ENCODE measurements around the gene TMEM253.

DNA sequence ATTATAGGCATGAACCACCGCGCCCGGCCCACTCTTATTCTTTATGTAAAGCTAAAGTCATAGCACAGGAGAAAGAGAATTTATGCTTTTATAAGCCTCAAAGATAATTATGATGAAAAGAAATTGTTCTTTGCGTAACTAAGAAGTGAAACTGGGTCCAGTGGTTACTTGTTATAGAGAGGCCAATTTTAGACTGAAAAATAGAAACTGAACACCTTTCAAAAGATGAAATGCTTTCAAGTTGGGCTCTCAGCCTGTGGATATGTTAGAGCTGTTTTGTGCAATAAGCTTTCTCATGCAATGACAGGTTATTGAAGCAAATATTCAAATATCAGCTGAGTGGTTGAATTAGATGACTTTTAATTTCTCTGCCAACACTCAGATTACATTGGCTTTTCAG is 7.9 kb downstream of the TMEM253 start:
- TF ChIP-seq, protein P1, sequence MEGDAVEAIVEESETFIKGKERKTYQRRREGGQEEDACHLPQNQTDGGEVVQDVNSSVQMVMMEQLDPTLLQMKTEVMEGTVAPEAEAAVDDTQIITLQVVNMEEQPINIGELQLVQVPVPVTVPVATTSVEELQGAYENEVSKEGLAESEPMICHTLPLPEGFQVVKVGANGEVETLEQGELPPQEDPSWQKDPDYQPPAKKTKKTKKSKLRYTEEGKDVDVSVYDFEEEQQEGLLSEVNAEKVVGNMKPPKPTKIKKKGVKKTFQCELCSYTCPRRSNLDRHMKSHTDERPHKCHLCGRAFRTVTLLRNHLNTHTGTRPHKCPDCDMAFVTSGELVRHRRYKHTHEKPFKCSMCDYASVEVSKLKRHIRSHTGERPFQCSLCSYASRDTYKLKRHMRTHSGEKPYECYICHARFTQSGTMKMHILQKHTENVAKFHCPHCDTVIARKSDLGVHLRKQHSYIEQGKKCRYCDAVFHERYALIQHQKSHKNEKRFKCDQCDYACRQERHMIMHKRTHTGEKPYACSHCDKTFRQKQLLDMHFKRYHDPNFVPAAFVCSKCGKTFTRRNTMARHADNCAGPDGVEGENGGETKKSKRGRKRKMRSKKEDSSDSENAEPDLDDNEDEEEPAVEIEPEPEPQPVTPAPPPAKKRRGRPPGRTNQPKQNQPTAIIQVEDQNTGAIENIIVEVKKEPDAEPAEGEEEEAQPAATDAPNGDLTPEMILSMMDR (IDR thresholded peaks at IDR 0.05): no peak
- TF ChIP-seq POLR2A (IDR thresholded peaks at IDR 0.05): no peak
- TF ChIP-seq EP300 (IDR thresholded peaks at IDR 0.05): no peak
